NCI-H2196 (cell line): ENCODE results near the gene INAFM2.

Experiments
- DNase-seq: peaks from one replicate; lab custom pipeline; 2025; ENCODE audit not compliant: unreplicated experiment; lab: John Stamatoyannopoulos, UW

The INAFM2 gene

DNA sequence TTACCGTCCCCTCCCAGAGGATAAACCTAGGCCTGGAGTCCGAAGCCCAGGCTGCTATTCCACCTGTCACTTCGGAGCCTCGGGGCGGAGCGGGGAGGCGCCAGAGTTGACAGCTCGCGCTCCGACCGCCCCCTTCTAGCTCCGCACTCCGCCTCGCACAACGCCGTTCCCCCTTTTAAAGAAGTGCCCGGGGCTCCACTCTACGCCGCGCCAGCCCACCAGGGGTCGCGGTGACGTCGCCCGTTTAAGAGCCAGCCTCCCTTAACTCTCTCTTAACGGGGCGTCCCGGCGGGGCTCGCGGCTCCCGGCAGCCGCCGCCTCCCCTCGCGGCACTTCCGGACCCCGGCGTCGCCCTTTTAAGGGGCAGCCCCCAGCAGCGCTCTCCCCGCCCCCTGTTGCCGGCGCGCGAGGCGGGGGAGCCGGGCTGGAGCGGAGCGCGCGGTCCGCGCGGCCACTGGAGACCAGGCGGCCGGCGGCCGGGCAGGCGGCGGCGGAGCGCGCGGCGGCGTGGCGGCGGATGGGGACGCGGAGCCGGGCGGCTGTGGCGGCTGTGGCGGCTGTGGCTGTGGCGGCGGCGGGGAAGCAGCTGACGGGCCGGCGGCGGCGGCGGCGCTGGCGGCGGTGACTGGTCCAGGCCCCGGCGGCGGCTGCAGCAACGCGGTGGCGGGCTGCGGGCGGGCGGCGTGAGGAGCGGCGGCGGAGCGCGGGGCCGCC is at the start of gene INAFM2:
Gene INAFM2, plus strand, starts transcription at position 454 of the 714 bp plus-strand sequence. CDS start 364 bp downstream, outside the sequence.
- peak; percentile 77 for DNase-seq

- DNase-seq = peak; percentile 72
Observed at GRCh38 chr15:40274350-40275274, 48.9 kb upstream of the INAFM2 start.

DNA sequence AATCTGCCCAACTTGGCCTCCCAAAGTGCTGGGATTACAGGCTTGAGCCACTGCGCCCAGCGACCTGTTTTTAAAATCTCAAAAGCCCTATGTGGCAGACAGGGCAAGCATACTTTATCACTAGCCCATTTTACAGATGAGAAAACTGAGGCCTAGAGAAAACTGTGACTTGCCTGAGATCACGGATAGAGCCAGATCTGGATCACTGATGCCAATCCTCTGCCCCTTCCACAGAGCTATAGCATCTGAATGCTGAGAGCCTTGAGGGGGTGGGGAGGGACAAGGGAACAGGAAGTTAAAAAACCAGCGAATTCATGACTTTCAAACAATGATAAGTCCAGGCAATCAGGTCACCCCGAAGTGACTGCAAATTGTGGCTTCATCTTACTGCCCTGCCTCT is 48.0 kb upstream of the INAFM2 start:
- DNase-seq = no peak

GRCh38 chr15:40275954-40276353 is 47.5 kb upstream of the INAFM2 start:
- no peak for DNase-seq

GRCh38 chr15:40276927-40277326 is 46.6 kb upstream of the INAFM2 start:
- DNase-seq = no peak

DNA sequence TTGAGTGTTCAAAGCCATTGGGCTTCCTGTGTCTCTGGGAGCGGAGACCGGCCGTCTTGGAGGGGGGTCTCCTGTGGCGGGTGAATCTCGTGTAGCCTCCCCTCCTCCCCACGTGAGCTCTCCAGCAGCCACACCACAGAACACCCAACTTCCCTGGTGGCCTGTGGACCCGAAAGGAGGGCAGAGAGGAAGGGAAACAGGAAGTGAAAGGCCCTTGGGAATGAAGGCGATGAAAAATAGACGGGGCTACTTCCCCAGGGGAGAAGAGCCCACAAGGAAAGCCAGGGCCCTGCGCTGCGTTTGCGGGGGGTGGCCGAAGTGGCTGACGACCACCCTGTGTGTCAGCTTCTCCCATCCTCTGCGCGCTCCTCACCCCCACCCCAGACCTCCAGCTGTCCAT is 46.0 kb upstream of the INAFM2 start:
- no peak for DNase-seq

GRCh38 chr15:40278026-40278425 is 45.5 kb upstream of the INAFM2 start:
- no peak for DNase-seq

GRCh38 chr15:40279437-40280141 is 43.9 kb upstream of the INAFM2 start:
- DNase-seq = peak; percentile 51

DNA sequence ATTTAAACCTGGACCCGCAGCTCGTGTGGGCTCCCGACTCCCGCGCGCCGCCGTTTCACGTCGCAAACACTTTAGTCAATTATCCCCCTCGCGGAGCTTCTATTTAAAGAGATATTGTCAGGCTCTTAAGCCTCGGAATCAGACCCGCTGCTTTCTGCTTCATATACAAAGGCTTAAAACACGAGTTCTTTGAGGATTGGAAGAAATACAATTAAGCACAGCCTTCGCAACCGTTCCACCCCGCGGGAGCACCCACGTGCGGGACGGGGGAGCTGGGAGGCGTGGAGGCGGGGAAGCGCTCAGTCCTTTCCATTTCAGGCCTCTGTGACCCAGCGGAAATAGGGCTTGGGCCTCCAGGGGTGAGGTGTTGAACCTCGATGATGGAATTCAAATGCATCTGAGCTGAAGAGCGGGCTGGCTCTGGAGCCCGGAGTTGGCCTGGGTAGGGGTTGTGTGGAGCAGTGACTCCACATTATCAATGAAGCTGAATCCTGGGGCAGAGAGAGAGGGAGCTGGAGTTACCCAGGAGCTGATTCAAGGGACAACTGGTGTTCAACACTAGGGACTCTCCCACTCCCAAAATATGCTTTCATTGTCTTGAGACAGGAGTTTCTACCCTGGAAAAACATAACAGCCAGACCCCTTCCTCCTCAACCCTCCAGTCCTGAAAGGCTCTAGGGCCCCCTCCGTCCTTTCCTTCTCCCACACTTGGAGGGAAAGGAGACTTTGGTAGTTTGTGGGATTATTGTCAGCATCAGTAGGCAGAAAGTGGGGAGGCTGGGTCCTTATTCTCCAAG is 43.0 kb upstream of the INAFM2 start:
- no peak for DNase-seq

- DNase-seq = no peak
Observed at GRCh38 chr15:40281057-40281800, 42.3 kb upstream of the INAFM2 start.

DNA sequence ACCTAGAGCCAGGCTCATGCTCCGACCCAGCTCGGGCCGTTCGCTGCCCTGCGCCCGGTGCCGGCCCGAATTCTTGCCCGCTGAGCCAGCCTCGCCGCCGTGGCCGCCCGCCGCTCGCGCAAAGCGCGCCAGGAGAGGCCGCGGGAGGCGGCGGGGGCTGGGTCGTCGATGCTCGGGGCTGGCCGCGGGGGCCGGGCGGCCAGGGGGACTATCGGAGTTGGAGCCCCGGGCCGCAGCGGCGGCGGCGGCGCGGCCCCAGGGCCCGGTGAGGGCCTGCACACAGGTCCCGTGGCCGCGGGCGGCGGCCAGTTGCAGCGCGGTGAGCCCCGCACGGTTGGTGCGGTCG is 41.7 kb upstream of the INAFM2 start:
- no peak for DNase-seq

DNA sequence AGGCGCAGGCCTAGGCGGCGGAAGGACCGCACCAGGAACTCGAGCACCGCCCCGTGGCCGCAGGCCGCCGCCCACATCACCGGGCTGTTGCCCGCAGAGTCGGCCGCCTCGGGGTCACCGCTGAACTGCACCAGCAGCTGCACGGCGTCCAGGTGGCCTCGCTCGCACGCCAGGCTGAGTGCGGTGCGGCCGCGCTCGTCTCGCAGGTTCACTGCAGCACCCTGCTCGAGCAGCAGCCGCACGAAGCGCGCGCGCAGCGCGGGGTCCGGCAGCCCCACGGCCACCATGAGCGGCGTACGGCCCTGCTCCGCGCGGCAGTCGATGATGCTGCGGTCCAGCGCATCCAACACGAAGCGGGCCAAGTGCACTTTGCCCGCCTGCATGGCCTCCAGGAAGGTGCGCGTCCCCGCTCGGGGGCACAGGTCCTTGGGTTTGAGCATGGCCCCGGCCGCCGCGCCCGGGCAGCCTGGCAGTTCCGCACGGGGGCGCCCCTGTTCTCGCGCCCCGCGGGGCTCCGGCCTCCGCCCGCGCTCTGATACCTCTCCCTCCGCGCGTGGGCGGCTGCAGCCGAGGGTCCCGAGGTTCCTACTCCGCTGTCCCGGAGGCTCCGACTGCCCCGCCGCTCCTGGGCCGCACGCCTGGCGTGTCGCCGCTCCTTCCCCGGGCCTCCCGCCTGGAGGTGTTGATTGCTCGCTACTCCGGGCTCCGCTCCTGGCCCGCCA is 41.2 kb upstream of the INAFM2 start:
- DNase-seq = peak; percentile 23

DNA sequence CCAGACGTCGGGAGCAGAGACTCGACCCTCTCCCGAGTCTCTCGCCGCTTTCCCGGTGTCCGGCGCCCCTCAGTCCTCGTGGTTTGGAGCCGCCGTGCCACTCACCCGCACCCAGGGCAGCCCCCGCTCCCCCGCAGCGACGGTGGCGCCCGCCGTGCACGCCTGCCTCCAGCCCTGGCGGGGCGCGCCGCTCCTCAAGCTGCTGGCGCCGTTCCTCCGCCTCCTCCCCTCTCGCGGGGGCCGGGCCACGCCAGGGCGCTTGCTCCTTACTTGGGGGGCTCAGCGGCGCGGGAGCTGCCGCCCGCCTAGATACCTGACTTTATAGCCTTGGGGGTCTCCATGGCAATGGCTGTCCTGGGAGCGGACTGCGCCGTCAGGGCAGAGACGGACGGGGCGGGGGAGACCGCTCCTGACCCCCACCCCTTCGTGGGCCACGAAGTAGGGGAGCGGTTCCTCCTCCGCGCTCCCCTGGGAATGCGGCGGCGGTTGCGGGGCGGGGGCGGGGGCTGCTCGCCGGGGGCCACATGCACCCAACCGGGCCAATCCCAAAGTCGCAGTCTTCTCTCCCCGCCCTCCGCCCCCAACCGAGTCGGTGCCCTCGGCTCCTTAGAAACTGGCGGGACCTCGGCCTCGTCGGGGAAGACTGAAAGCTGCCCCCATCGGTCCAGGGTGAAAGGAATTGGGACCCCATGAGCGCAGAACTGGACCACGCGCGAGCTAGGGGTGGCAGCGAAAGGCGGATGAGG is 40.5 kb upstream of the INAFM2 start, which contains the start of gene ANKRD63:
Gene ANKRD63, minus strand, starts transcription at position 196 of the 746 bp plus-strand sequence. CDS start 478 bp downstream, outside the sequence.
- DNase-seq = peak; percentile 16

GRCh38 chr15:40283615-40284300 is 39.7 kb upstream of the INAFM2 start:
- DNase-seq = no peak

- no peak for DNase-seq
Observed at GRCh38 chr15:40285151-40285550, 38.3 kb upstream of the INAFM2 start.

DNA sequence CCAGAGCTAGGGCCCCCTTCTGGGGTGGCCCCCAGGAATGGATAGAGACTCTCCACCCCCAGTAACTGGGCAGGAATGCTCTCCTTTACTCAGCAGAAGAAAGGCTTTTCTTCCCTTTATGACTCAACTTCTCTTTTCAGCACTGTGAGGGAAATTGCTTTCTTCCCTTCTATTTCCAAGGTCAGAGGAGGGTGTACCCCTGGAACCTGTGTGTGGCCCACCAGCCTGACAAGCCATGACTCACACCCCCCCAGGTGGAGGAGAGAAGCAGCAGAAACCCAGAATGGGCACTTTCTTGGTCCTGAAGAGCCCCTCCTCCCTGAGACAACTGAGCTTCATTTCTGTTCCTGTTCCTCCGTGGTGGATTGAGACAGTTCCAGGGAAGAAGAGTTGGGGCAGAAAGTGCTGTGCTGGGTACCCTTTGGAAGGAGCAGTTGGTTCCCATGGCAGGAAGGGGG is 37.9 kb upstream of the INAFM2 start:
- DNase-seq = no peak

- no peak for DNase-seq
Observed at GRCh38 chr15:40286061-40286532, 37.4 kb upstream of the INAFM2 start.

GRCh38 chr15:40286794-40287193 is 36.7 kb upstream of the INAFM2 start:
- no peak for DNase-seq
